K562 (cell line): ENCODE data around the gene TRABD. TPM values are rescaled to one million over a fixed set of nuclear protein-coding genes. Genes with fewer than 3 reads are reported as not detected.

ENCODE experiments used
- HDAC2 ChIP-seq: fragments of 450-650 bp; IDR thresholded peaks from 2 replicates; pipeline ENCODE4 v1.6.1; 2016; ENCODE audit warnings: mild to moderate bottlenecking
- ILK ChIP-seq: fragments of 450-650 bp; IDR thresholded peaks from 2 replicates; pipeline ENCODE4 v1.6.1; 2016; ENCODE audit warnings: missing genetic modification characterization, low read depth, mild to moderate bottlenecking, missing compliant biosample characterization, moderate library complexity, borderline replicate concordance
- NR3C1 ChIP-seq: sonication (generic); formaldehyde crosslinking; IDR thresholded peaks from 2 replicates; pipeline ENCODE4 v1.8.1; 2022; ENCODE audit warnings: missing genetic modification reagents
- PYGO2 ChIP-seq: fragments of 450-650 bp; IDR thresholded peaks from 2 replicates; pipeline ENCODE4 v1.6.1; 2016; ENCODE audit warnings: mild to moderate bottlenecking, missing genetic modification characterization, moderate library complexity, missing compliant biosample characterization
- RBFOX2 ChIP-seq: fragments of 200-400 bp; formaldehyde crosslinking; IDR thresholded peaks from 2 replicates; pipeline ENCODE4 v1.6.1; 2017; ENCODE audit warnings: low read depth, mild to moderate bottlenecking, low read length, moderate library complexity
- RNF219 ChIP-seq: fragments of 250-450 bp; sonication (Bioruptor Pico); IDR thresholded peaks from 2 replicates; pipeline ENCODE4 v1.5.0; 2022; ENCODE audit warnings: mild to moderate bottlenecking
- ZNF644 ChIP-seq: fragments of 200-800 bp; sonication (Bioruptor generic); IDR thresholded peaks from 2 replicates; pipeline ENCODE4 v1.6.1; 2016; ENCODE audit warnings: low read depth, missing genetic modification characterization, missing compliant biosample characterization
- ZNF717 ChIP-seq: fragments of 250-450 bp; sonication (Bioruptor Pico); IDR thresholded peaks from 2 replicates; pipeline ENCODE4 v1.5.0; 2021
- polyA plus RNA-seq, 8 experiments: library from polyadenylated mRNA; depleted of rRNA in 4 of 8; stranded (reverse) in 5 of 8; unstranded in 3 of 8; fragments of >200 nt; fragmentation: Nextera tagmentation in 2 of 8; fragmentation: Illumina TruSeq in 1 of 8; extraction: Ambion mirVana in 2 of 8; extraction: Trizol in 1 of 8; gene quantifications; 2 replicates each; pipeline versions ENCODE4 v1.2.1 to v1.2.3, GENCODE V29; 2011 to 2014; ENCODE audit warnings: inconsistent platforms in 1 of 8, missing spikeins in 1 of 8
- total RNA-seq, 7 experiments: library from RNA; depleted of rRNA in 6 of 7; stranded (reverse); fragments of >200 nt in 6 of 7; fragmentation: Illumina TruSeq in 2 of 7; extraction: Trizol in 2 of 7; gene quantifications; 2 replicates each; pipeline versions ENCODE4 v1.2.1 to v1.2.3, GENCODE V29; 2011 to 2021; ENCODE audit warnings: low replicate concordance in 1 of 7
- TF ChIP-seq, protein P1 (sequence below), 2 experiments: fragments of 450-650 bp in 1 of 2; sonication (generic) in 1 of 2; formaldehyde crosslinking in 1 of 2; IDR thresholded peaks in 1 of 2; conservative IDR thresholded peaks in 1 of 2; 2 replicates each; pipeline versions ENCODE4 v1.6.1 to v1.8.1; 2016 to 2023; ENCODE audit warnings: mild to moderate bottlenecking in 2 of 2, moderate library complexity in 2 of 2, inconsistent platforms in 1 of 2, missing genetic modification reagents in 1 of 2

The TRABD gene
- total and polyA plus RNA-seq, 9 of the 15 experiments (the other 6 are each of a cell fraction or from before 2014, with no cell fraction given), result 0.08 to 62.9 (median 14.0) TPM

- no peak for TF ChIP-seq RNF219 (CRISPR knock-in tag)
- no peak for TF ChIP-seq PYGO2 (tag)
- TF ChIP-seq ZNF644, result no peak
- 0 out of 2 replicates have a peak, but pooled peaks have one; percentile 14 for TF ChIP-seq RBFOX2
- TF ChIP-seq ZNF717 (CRISPR knock-in tag), result no peak
- TF ChIP-seq, protein P1, sequence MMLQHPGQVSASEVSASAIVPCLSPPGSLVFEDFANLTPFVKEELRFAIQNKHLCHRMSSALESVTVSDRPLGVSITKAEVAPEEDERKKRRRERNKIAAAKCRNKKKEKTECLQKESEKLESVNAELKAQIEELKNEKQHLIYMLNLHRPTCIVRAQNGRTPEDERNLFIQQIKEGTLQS (IDR thresholded peaks at IDR 0.05), result no peak
- TF ChIP-seq, protein P1 (CRISPR knock-in tag; conservative IDR thresholded peaks at IDR 0.05), result no peak
- no peak for TF ChIP-seq NR3C1
- TF ChIP-seq HDAC2, result no peak
- TF ChIP-seq ILK (tag), result no peak
- TF ChIP-seq, all 486 proteins: peak for 2
Observed at GRCh38 chr22:50197000-50197800, 11.5 kb downstream of the TRABD start (continued).
